ELR (cell line): ENCODE measurements around the gene PGA5.
"Not testable (repeated sequence)": the region's sequence is repeated elsewhere in the genome, so short reads cannot be mapped to it uniquely, and the experiment has no call there.

Experiments
- DNase-seq: peaks from one replicate; pipeline ENCODE4 v3.0.0-alpha.2; 2015; ENCODE audit warnings: low read depth

Gene PGA5

GRCh38 chr11:61226457-61227137 is 14.4 kb upstream of the PGA5 start:
- DNase-seq: not testable (repeated sequence)

- DNase-seq: not testable (repeated sequence)
These were observed 11.5 kb upstream of the PGA5 start for GRCh38 chr11:61229458-61229857.

GRCh38 chr11:61231033-61231432 is 9.9 kb upstream of the PGA5 start:
- not testable (repeated sequence) for DNase-seq

- DNase-seq: not testable (repeated sequence)
These were observed 9.4 kb upstream of the PGA5 start for GRCh38 chr11:61231585-61231984.

GRCh38 chr11:61232548-61233145 is 8.3 kb upstream of the PGA5 start:
- not testable (repeated sequence) for DNase-seq

- not testable (repeated sequence) for DNase-seq
These were observed 3.8 kb upstream of the PGA5 start for GRCh38 chr11:61237130-61237529.

- not testable (repeated sequence) for DNase-seq
These were observed 687 bp upstream of the PGA5 start for GRCh38 chr11:61240288-61240687.

- not testable (repeated sequence) for DNase-seq
These were observed 551 bp downstream of the PGA5 start for GRCh38 chr11:61241526-61241925.

GRCh38 chr11:61245284-61245964 is 4.4 kb downstream of the PGA5 start:
- not testable (repeated sequence) for DNase-seq

GRCh38 chr11:61248071-61248470 is 7.1 kb downstream of the PGA5 start:
- not testable (repeated sequence) for DNase-seq

- not testable (repeated sequence) for DNase-seq
These were observed 8.2 kb downstream of the PGA5 start for GRCh38 chr11:61249201-61249600.

GRCh38 chr11:61250796-61251765 is 10.1 kb downstream of the PGA5 start:
- not testable (repeated sequence) for DNase-seq

- DNase-seq: not testable (repeated sequence)
These were observed 11.4 kb downstream of the PGA5 start for GRCh38 chr11:61252332-61252731.

- DNase-seq: peak; percentile 66
These were observed 13.5 kb downstream of the PGA5 start for GRCh38 chr11:61254403-61255025.

GRCh38 chr11:61256710-61257482 is 15.9 kb downstream of the PGA5 start:
- DNase-seq: no peak

- no peak for DNase-seq
These were observed 17.6 kb downstream of the PGA5 start for GRCh38 chr11:61258546-61258945.

GRCh38 chr11:61259363-61259762 is 18.4 kb downstream of the PGA5 start:
- no peak for DNase-seq

- DNase-seq: no peak
These were observed 23.4 kb downstream of the PGA5 start for GRCh38 chr11:61264371-61264770.

GRCh38 chr11:61264795-61265194 is 23.8 kb downstream of the PGA5 start:
- no peak for DNase-seq

GRCh38 chr11:61265357-61265756 is 24.4 kb downstream of the PGA5 start:
- DNase-seq: no peak

GRCh38 chr11:61266602-61267001 is 25.6 kb downstream of the PGA5 start:
- DNase-seq: peak; percentile 19
